Fibroblast of skin of right quadriceps (primary cell): ENCODE results near the gene BRD4.
"Not testable (repeated sequence)": the region's sequence is repeated elsewhere in the genome, so short reads cannot be mapped to it uniquely, and the experiment has no call there.

Experiments
- DNase-seq: peaks from one replicate; pipeline ENCODE4 v3.0.0-alpha.2; 2013

Gene BRD4

DNA sequence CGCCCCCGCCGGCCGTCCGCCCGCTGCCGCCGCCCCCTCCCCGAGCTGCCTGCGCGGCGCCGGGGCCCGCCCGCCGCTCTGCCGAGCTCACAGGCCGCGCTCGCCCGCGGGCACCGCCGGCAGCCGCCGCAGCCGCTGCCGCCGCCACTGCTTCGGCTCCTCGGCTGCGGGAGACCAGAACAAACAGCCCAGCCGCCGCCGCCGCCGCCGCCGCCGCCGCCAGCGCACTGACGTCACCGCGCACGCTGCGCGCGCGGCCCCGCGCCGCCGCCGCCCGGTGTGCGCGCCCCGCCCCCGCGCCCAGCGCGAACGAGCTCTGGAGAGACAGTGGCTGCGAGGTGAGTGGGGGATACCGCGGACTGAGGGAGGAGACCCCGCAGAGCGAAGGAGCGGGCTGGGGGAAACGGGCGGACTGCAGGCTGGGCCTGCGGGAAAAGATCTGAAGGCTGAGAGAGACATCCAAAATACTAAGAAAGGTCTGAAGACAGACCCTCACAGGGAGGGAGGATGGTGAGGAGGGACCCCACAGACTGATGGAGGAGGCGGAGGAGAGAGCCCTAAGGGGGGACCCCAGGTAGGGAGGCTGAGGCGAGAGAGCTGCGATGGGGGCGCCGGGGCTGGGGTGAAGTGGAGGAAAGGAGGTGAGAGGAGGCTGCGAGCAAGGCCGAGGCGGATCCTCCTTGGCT is at the start of gene BRD4:
Gene BRD4, minus strand, starts transcription at position 229 of the 686 bp plus-strand sequence. CDS start 59,440 bp downstream, outside the sequence.
- peak; percentile 66 for DNase-seq

DNA sequence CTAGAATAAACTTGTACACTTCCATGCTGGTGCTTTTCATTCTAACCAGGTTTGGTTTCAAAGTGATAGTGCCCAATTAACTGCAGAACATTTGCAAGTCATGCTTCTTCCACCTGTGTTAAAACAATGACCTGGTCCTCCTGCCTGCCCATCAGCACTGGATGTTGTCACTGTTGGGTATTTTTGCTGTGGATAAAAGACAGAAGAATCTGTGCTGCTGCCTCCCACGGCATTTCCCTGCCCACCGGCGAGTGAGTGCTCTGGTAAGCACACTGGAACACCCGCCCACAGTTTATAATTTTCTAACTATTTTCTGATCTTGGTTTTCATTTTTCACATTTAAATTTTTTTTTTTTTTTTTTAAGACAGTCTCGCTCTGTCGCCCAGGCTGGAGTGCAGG is 49.5 kb upstream of the BRD4 start:
- DNase-seq, result no peak

DNA sequence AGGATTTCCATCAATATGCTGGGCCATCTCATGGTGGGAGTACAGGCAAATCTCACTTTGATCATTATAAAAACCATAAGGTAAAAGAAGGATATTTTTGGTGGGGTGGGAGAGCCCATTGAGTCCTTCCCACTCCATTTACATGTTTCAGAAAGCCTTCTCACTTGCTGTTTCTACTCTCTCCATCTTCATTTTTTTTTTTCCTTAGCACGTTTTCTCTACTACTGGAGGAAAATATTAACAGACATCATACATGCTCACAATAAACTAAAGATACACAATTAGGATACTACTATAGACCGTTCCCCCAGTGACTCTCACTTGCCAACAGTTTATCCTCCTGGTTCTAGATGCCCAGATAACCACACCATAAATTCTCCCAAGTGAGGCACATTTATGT is 49.1 kb upstream of the BRD4 start:
- no peak for DNase-seq

DNA sequence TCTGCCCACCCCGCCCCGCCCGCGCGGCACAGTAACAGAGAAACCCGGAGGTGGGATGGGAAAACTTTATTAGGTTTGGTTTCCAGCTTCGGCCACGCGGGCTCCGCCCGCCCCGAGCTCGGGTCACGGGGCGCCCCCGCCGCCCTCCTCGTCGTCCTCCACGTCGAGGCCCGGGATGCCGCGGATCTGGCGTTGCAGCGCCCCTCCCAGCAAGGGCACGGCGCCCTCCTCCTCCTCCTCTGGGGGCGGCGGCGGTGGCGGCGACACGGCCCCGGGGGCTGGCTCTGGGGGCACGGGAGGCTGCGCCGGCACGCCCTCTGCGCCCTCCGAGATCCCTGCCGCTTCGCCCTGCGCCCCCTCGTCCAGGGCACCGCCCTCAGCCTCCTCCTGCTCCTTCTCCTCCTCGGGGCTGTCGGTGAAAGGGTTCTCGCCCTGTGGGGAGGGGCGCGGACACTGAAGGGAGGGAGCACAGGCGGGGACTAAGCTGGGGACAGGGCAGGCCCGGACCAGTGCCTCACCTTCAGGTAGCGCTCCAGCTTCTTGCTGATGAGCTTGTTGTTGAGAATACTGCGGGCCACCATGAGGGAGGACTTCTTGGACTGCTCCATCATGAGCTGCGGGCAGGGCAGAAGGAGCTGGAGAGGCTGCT is 47.8 kb upstream of the BRD4 start:
- peak; percentile 33 for DNase-seq

DNA sequence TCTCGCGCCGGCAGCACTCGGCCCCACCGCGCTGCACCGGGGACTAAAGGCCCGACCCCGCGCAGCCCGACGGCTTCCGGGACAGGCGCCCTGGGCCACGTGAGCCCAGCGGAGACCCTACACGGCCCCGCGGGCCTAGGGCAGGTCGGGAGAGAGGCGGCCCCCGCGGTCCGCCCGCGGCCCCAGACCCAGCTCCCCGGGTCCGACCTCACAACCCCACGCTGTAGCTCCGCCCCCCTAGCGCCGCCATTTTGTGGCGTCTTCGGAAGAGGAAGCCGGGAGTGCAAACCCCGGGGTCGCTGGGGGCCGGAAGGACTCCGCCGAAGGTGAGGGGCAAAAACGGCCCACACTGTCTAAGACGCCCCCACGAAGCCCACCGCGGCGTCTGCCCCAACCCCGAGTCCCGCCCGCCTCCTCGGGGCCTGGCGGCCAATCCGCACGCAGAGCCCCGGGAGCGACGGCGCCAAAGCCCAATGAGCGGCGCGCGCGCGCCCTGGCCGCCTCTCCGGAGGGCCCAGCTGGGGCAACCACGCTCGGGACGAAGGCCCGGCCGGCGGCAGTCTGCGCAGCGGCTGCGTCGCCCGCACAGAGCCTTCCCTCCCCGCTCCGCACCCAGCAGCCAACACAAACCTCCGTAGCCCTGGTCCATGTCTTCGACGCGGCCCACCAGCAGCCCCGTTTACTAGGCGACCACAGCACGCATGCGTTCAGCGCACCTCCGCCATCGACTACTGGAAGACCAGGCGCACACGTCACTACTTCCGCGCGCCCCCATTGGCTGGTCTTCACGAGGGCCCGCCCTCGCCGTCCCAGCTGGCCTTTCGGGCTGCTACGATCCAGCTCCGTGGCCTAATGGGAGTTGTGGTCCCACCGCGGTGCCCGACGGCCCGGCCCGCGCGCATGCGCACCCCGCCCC is 47.0 kb upstream of the BRD4 start, which contains the start of gene AKAP8:
Gene AKAP8, minus strand, starts transcription at position 705 of the 916 bp plus-strand sequence. Its CDS starts 56 bp downstream, at position 649.
- peak; percentile 99 for DNase-seq

DNA sequence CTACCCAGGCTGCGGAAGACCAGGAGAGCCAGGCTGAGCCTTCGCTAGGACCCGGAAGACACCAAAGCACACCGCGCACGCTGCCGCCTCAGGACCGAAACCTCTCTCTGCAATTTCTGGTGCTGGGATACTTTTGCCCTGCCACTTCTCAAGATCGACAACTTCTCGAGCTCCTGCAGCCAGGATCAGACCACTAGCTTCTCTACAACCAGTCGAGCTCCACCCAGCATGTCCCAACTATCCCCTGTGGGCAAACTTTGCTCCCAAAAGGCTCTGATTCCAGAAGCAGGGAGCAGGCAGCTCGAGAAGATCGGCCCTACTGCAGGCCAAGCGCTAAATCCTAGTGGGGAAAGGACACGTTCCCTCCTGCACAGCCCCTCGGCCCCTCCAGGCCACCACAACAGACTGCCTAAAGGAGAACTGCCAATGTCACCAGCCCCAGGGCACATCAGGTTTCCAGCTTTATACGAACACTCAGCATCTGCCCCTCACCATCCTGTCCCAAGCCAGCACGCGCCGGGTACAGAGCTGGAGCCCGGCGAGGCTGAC is 46.3 kb upstream of the BRD4 start:
- peak; percentile 28 for DNase-seq

DNA sequence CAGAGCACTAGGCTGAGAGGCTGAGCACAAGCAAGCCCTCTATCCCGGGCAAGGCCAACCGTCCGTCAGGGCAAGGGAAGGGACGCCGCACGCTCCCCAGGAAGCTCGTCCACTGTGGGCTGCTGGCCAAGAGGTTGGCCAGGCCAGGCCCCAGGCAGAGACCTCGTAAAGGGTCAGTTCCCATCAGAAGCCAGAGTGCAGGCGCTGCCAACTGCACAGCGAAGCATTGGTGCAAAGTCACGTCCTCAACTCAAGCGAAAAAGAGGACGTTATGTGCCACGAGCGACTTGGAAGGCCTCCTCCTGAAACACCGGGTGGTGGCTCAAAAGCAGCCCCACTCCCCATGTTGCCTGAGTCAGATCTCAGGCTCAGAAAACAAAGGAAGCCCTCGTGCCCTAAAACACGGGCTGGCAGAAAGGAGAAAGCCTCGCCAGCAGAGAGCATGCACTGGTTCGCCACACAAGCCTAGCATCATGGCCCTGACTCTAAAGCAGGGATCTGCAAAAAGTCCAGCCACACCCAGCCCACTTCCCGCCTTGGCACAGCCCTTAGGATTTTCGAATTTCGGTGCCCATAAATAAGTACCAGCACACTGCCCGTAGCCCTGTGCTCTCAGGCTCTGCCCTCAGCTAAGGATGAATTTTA is 42.6 kb upstream of the BRD4 start:
- DNase-seq, result no peak

DNA sequence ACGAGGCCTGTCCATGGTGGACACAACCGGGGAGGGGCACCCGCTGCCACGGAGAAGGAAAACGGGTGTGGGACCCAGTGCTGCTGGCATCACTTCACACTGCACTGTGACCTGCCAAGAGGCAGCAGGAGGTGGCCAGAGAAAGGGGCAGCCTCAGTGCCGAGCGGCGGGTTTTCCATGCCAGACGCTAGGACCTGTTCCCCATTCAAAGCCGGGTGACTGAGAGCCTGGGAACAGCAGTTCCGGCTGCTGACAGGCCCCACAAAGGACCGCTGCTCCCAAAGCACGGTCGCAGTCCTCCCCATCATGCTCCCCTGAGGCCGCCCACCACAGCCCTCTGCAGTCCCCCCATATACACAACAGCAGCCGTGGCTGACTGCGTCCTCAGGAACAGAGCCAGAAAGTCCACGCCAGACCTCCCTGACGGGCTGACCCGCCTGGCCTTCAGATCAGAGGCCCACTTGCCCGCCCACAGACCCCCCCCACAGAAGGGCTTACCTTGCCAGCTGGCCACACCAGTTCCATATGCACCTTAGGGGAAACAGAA is 41.8 kb upstream of the BRD4 start:
- DNase-seq, result no peak

DNA sequence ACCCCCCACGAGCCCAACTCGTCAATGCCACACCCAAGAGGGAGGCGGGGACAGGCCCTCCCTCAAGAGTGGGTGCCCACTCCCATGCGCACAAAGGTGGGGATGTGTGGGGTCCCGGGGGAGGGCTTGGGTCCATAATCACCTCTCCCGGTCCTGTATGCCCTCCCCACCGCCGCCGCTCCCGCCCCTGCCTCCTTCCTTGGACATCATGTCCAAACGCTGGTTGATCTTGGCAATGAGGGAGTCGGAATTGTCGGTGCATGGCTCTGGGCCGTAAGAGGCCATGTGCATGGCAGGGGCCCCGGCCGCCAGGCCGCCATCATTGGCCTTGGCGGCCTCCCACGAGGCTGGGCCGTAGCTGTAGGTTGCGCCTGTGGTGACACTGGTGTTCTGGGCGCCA is 41.3 kb upstream of the BRD4 start:
- no peak for DNase-seq

DNA sequence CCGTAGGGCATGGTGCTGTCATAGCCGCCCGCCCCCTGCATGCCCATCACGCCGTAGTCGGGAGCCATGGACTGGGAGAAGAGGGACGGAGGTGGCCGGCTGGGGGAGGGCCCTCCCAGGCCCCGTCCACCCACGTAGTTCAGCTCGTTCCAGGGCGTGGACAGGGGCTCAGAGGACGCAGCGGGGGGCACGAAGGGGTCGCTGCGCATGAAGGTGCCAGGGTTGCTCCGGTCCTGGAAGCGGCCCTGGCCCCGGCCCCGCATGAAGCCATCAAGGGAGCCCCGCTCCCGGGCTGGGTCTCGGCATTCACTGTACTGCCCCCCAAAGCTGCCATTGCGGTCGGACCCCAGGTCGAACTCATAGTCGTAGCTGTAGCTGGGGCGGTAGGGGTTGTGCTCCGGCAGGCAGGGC is 40.6 kb upstream of the BRD4 start:
- DNase-seq, result no peak

DNA sequence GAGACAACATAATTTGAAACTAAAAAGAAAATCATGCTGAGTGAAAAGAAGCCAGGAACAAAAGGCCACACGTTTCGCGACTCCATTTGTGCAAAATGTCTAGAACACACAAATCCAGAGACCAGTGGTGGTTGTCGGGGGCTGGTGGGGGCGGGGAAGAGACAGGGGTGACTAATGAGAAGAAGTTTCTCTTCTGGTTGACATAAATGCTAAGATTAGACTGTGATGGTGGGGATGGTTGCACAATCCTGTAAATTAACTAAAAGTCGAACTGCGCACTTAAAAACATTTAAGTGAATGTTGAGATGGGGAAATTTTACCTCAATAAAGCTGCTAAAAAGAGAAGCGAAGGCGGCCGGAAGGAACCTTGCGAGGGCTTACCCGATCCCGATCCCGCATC is 40.1 kb upstream of the BRD4 start:
- no peak for DNase-seq

DNA sequence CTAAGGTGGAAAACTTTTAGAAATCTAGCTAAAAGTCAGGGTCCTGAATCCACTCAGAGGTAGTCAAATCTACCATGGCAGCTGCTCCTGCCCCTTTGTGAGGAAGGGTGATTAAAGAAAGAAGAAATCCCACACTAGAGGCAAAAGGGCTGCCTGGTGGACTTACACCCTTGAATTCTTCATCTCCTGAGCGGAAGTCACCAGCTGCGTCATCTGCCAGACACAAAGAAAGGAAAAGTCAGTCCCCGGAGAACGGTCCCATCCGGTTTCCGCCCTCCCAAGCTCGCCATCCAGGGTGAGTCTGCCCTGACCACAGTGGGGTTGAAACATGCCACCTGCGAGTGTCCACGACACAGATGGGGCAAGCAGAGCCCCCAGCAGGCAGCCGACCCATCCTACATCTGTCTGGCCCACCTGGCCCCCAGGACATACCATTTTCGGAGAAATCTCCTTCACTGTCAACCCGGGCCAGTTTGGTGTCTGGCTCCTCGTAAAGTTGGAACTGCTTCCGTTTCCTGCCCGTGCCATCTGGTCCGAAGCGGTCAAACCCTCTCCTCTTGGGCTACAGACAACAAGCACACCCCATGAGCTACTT is 39.5 kb upstream of the BRD4 start:
- DNase-seq, result no peak

DNA sequence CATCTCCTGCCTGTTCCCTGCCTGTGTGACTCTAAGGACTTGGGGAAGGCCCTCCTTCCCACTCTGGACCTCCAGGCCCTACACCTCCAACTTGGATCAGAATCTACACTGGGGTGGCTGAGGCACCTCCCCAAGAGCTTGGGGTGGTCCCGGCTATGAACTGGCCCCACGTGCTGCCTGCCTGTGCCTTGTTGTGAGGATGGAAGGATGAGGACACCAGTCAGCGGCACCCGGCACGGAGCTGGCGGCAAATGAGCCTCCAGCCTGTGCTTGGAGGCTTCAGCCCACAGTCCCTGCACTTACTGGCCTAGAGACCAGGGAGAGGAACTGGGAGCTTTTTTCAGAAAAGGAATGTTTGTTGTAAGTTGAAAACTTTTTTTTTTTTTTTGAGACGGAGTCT is 38.8 kb upstream of the BRD4 start:
- no peak for DNase-seq

DNA sequence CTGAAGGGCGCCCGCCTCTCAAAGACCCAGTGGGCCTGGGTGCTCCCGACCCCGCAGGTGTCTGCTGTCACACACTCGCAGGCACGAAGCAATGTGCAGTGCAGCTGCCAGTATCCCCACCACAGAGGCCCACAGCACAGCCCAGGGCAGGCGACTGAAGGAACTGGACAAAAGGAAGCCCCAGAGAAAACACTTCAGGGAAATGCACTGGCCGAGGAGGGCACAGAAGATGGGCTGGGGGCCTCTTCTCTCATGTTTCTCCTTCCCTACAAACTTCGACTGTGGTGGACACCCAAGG is 37.2 kb upstream of the BRD4 start:
- no peak for DNase-seq

DNA sequence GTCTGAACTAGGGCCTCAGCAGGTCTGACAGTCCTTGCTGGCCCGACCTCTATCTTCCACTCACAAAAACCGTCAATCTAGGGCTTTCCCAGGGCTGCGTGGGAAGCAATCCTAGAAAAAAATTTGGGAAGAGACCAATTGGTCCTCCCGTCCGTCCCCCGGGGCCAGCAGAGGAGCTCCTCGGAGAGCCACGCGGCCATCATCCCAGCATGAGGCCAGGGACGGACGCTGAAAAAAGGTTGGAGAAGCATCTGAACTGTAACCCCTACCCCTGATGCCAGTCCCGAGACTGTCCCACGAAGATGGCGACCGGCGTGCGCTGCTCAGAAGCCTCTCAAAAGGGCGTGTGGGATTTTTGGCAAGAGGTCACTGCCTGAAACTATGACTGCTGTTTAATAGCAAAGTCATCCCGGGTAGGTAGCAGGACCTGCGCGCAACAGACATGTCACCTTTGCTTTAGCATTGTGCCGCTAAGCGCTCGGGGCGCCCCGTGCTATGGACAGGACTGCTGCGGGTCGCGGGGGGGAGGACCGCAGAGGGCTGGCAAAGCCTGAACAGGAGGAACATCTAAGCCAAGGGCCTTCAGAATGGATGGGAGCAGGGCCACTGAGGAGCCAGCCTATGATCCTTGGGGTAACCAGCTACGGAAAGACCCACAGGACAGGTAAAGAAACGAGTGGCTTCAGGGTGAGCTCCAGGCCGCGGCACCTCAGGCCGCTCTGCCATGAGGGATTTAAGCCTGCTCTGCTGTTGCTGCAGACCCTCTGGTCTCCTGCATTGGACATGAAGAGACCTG is 36.7 kb upstream of the BRD4 start:
- no peak for DNase-seq

DNA sequence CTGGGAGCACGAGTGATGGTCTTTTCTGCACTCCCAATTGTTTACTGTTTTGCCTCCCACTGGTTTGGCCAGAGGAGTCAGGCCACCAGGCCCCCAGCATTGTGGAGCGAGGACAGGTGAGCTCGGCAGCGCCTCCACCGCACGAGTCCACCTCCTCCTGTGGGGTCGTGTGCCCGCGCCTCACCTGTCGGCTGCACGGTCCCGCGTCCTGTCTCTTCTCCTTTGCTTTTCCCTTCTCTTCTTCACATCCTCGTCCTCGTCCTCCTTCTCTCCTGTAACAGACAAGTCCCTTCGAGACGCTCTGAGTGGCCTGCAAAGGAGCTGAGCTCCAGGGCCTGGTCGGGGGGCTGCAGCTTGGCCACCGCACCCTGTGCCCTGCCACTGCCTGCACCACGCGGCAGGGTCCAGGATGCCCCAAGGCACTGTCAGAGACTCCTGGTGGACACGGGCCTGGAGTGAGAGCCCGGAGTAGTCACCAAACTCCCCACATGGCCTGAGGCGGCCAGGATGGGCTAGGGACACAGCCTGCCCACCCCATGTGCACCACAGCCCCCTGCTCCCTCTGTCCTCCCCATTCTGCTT is 35.8 kb upstream of the BRD4 start:
- no peak for DNase-seq

DNA sequence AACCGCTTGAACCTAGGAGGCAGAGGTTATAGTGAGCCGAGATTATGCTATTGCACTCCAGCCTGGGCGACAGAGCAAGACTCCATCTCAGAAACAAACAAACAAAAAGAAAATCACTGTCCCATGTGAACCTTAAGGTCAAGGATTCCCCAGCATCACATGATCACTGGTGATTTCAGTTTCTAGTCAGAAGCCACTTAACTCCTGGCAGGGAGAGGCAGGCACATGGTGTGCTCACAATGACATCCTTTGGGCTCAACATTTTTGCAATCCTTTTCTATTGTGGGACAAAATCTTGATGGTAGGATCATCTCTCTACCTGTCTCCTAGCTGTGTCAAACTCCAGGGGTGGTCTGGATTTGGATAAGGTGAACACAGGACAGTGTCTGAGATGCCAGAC is 35.1 kb upstream of the BRD4 start:
- no peak for DNase-seq

DNA sequence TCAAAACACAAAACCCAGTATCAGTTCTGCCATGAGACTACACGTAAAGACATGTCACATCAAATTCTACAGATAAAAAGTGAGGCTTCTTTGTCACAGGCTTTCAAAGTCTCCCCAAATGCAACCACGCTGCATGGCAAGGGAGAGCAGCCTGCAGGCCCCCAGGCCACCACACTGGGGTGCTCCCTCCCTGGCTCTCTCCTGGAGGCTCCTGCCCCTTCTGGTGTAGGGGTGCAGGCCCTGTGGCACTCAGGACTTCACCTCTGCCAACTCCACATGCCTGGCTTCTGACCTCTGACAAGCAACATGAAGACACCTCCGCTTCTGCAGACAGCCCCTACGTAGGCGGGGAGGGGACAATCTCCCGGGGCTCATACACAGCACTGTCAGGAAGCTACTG is 32.9 kb upstream of the BRD4 start:
- DNase-seq, result no peak

DNA sequence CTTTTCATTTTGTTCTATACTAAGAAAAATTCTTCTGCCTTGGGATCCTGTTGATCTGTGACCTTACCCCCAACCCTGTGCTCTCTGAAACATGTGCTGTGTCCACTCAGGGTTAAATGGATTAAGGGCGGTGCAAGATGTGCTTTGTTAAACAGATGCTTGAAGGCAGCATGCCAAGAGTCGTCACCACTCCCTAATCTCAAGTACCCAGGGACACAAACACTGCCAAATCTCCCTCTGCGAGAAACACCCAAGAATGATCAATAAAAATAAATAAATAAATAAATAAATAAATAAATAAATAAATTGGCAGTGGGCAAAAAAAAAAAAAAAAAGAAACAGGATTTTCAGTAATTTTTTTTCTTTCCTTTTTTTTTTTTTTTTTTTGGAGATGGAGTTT is 31.5 kb upstream of the BRD4 start:
- not testable (repeated sequence) for DNase-seq

DNA sequence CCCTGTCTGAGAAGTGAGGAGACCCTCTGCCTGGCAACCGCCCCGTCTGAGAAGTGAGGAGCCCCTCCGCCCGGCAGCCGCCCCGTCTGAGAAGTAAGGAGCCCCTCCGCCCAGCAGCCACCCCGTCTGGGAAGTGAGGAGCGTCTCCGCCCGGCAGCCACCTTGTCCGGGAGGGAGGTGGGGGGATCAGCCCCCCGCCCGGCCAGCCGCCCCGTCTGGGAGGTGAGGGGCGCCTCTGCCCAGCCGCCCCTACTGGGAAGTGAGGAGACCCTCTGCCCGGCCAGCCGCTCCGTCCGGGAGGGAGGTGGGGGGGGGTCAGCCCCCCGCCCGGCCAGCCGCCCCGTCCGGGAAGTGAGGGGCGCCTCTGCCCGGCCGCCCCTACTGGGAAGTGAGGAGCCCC is 30.7 kb upstream of the BRD4 start:
- not testable (repeated sequence) for DNase-seq

DNA sequence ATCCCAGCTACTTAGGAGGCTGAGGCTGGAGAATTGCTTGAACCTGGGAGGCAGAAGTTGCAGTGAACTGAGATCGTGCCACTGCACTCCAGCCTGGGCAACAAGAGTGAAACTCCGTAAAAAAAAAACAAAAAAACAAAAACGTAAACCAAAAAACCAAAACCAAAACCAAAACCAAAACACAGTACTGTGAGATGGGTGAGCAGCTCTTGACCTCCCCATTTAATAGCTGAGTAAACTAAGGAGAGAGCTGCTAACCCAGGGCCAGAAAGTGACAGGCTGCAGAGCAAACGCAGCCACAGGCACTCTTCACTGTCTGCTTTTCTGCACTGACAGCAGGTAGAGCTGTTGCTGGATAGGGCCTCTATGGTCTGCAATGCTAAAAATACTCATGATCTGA is 27.7 kb upstream of the BRD4 start:
- not testable (repeated sequence) for DNase-seq
